Smooth muscle cell (in vitro differentiated cells): ENCODE data around the gene FBXL17. TPM values are rescaled to one million over a fixed set of nuclear protein-coding genes. Genes with fewer than 3 reads are reported as not detected.

Experiments used
- DNase-seq: peaks from one replicate; lab custom pipeline; 2025; ENCODE audit not compliant: unreplicated experiment; lab: John Stamatoyannopoulos, UW
- H2AFZ ChIP-seq: fragments of 200-600 bp; sonication (generic); 2 replicates; pipeline ENCODE4 v1.6.0; 2016; ENCODE audit warnings: antibody characterized with exemption, low read depth, mild to moderate bottlenecking
- H3F3A ChIP-seq: fragments of 200-600 bp; sonication (generic); 2 replicates; pipeline ENCODE4 v1.6.0; 2017; ENCODE audit warnings: antibody characterized with exemption, low read depth
- H3K27ac ChIP-seq: fragments of 200-600 bp; sonication (generic); 2 replicates; pipeline ENCODE4 v1.5.1; 2016; ENCODE audit warnings: low read depth, mild to moderate bottlenecking
- H3K27me3 ChIP-seq: fragments of 200-600 bp; sonication (generic); 2 replicates; pipeline ENCODE4 v1.6.1; 2016; ENCODE audit warnings: low read depth, mild to moderate bottlenecking
- H3K36me3 ChIP-seq: fragments of 200-600 bp; sonication (generic); 2 replicates; pipeline ENCODE4 v1.5.1; 2016; ENCODE audit warnings: low read depth
- H3K4me1 ChIP-seq: fragments of 200-600 bp; sonication (generic); 2 replicates; pipeline ENCODE4 v1.5.1; 2016; ENCODE audit warnings: low read depth
- H3K4me2 ChIP-seq: fragments of 200-600 bp; sonication (generic); 2 replicates; pipeline ENCODE4 v1.6.0; 2016; ENCODE audit warnings: mild to moderate bottlenecking
- H3K4me3 ChIP-seq: fragments of 200-600 bp; sonication (generic); 2 replicates; pipeline ENCODE4 v1.5.1; 2016; ENCODE audit warnings: mild to moderate bottlenecking
- H3K79me2 ChIP-seq: fragments of 200-600 bp; sonication (generic); 2 replicates; pipeline ENCODE4 v1.6.0; 2016; ENCODE audit warnings: low read depth, mild to moderate bottlenecking
- H3K9ac ChIP-seq: fragments of 200-600 bp; sonication (generic); 2 replicates; pipeline ENCODE4 v1.6.0; 2016; ENCODE audit warnings: low read depth
- H3K9me3 ChIP-seq: fragments of 200-600 bp; sonication (generic); replicated peaks from 2 replicates; pipeline ENCODE4 v1.5.1; 2016; ENCODE audit warnings: low read depth
- H4K20me1 ChIP-seq: fragments of 200-600 bp; sonication (generic); 2 replicates; pipeline ENCODE4 v1.6.0; 2016; ENCODE audit warnings: low read depth
- CTCF ChIP-seq: fragments of 200-600 bp; sonication (generic); IDR thresholded peaks from 2 replicates; pipeline ENCODE4 v1.5.1; 2017; ENCODE audit warnings: borderline replicate concordance, mild to moderate bottlenecking, antibody characterized with exemption; ENCODE audit not compliant: insufficient read depth, poor library complexity, severe bottlenecking
- WGBS: methylation state at CpG from one replicate; pipeline ENCODE4 v1.1.7; 2016; ENCODE audit warnings: low lambda C conversion rate; 5-methylcytosine and 5-hydroxymethylcytosine counted together
- polyA plus RNA-seq: library from polyadenylated mRNA; unstranded; fragments of >200 nt; fragmentation: Nextera tagmentation; extraction: Ambion mirVana; gene quantifications from 2 replicates; pipeline ENCODE4 v1.2.1, GENCODE V29; 2016
- total RNA-seq: library from RNA; depleted of rRNA; stranded (reverse); fragments of >200 nt; gene quantifications from 2 replicates; pipeline ENCODE4 v1.2.3, GENCODE V29; 2014

The FBXL17 gene
- total and polyA plus RNA-seq, 2 experiments from 2014 or later = 5.4 to 16.0 TPM

- Histone ChIP-seq H3F3A (no peaks in the 10 kb centered on the region), H3K36me3 (no peaks in the 10 kb centered on the region), H3K4me2 (peak overlapping the region; percentile 78), H3K4me1 (peaks cover 27% of the 10 kb centered on the region), H3K9me3 (no peaks in the 10 kb centered on the region), H3K9ac (peak overlapping the region; percentile 30), H3K27ac (peak overlapping the region; percentile 62), H2AFZ (no peak overlapping the region), H3K79me2 (no peaks in the 10 kb centered on the region), H3K27me3 (no peaks in the 10 kb centered on the region), H3K4me3 (peak overlapping the region; percentile 16), H4K20me1 (no peaks in the 10 kb centered on the region)
- 4% methylated on average over 1 of the region's 1 CpG for WGBS
- no peak for TF ChIP-seq CTCF
- no peak for DNase-seq
Measured at GRCh38 chr5:108259306-108259705, 122.6 kb downstream of the FBXL17 start.

- Histone ChIP-seq H3K36me3 (no peaks in the 10 kb centered on the region), H3K9me3 (no peaks in the 10 kb centered on the region), H3K9ac (no peak overlapping the region), H3F3A (no peaks in the 10 kb centered on the region), H2AFZ (no peak overlapping the region), H3K4me3 (no peak overlapping the region), H3K79me2 (no peaks in the 10 kb centered on the region), H3K27ac (peak overlapping the region; percentile 62), H4K20me1 (no peaks in the 10 kb centered on the region), H3K4me1 (peaks cover 27% of the 10 kb centered on the region), H3K4me2 (peak overlapping the region; percentile 78), H3K27me3 (no peaks in the 10 kb centered on the region)
- DNase-seq = no peak
- 38% methylated on average over 3 of the region's 3 CpGs for WGBS
- no peak for TF ChIP-seq CTCF
Measured at GRCh38 chr5:108257996-108258395, 123.9 kb downstream of the FBXL17 start.

GRCh38 chr5:108255468-108255867, 126.4 kb downstream of the FBXL17 start:
- WGBS = 92% methylated on average over 2 of the region's 2 CpGs
- H3K4me2 ChIP-seq = no peak overlapping the region
- H3K79me2 ChIP-seq = no peaks in the 10 kb centered on the region
- peaks cover 27% of the 10 kb centered on the region for H3K4me1 ChIP-seq
- no peak for DNase-seq
- no peak overlapping the region for H3K27ac ChIP-seq
- TF ChIP-seq CTCF = no peak
- no peak overlapping the region for H3K9ac ChIP-seq
- no peaks in the 10 kb centered on the region for H4K20me1 ChIP-seq
- no peak overlapping the region for H2AFZ ChIP-seq
- H3K9me3 ChIP-seq = no peaks in the 10 kb centered on the region
- no peaks in the 10 kb centered on the region for H3K36me3 ChIP-seq
- no peaks in the 10 kb centered on the region for H3F3A ChIP-seq
- no peak overlapping the region for H3K4me3 ChIP-seq
- no peaks in the 10 kb centered on the region for H3K27me3 ChIP-seq

- no peak overlapping the region for H3K4me2 ChIP-seq
- DNase-seq = no peak
- H3K79me2 ChIP-seq = no peaks in the 10 kb centered on the region
- 97% methylated on average over 1 of the region's 1 CpG for WGBS
- H2AFZ ChIP-seq = no peak overlapping the region
- H3K27me3 ChIP-seq = no peaks in the 10 kb centered on the region
- H3K9me3 ChIP-seq = no peaks in the 10 kb centered on the region
- no peaks in the 10 kb centered on the region for H3K36me3 ChIP-seq
- no peak for TF ChIP-seq CTCF
- no peak overlapping the region for H3K4me3 ChIP-seq
- H3K9ac ChIP-seq = no peak overlapping the region
- H3K4me1 ChIP-seq = no peaks in the 10 kb centered on the region
- H3F3A ChIP-seq = no peaks in the 10 kb centered on the region
- no peak overlapping the region for H3K27ac ChIP-seq
- H4K20me1 ChIP-seq = no peaks in the 10 kb centered on the region
Measured at GRCh38 chr5:108251350-108251749, 130.5 kb downstream of the FBXL17 start.
